Psoas muscle (tissue), 8 donors: ENCODE measurements around the gene HERC6. TPM values are rescaled to one million over a fixed set of nuclear protein-coding genes. Genes with fewer than 3 reads are reported as not detected.
"Not testable (repeated sequence)": the region's sequence is repeated elsewhere in the genome, so short reads cannot be mapped to it uniquely, and the experiment has no call there.

Source experiments
- ATAC-seq, 4 donors: fragments of 200-7000 bp; cut with Tn5 transposase; one replicate each; pipeline ENCODE4 v1.9.1; 2020; ENCODE audit warnings: moderate library complexity in 3 of 4, mild to moderate bottlenecking in 2 of 4
- DNase-seq, 2 donors: peaks; one replicate each; pipeline ENCODE4 v3.0.0-alpha.2; 2020
- H3K27ac ChIP-seq: fragments of 200-600 bp; one replicate; pipeline ENCODE4 v1.8.0; 2022
- H3K27me3 ChIP-seq, 3 donors: fragments of 200-600 bp in 1 of 3; one replicate each; pipeline versions ENCODE4 v1.6.1 to v1.8.0; 2013 to 2022; ENCODE audit warnings: low read length in 2 of 3, mild to moderate bottlenecking in 2 of 3, moderate library complexity in 1 of 3; ENCODE audit not compliant: insufficient read depth in 3 of 3
- H3K36me3 ChIP-seq, 2 donors: fragments of 200-600 bp in 1 of 2; one replicate each; pipeline versions ENCODE4 v1.6.1 to v1.8.0; 2013 to 2022; ENCODE audit warnings: low read depth in 1 of 2, mild to moderate bottlenecking in 1 of 2, moderate library complexity in 1 of 2; ENCODE audit not compliant: insufficient read depth in 1 of 2
- H3K4me1 ChIP-seq: fragments of 200-600 bp; one replicate; pipeline ENCODE4 v1.8.0; 2022
- H3K4me3 ChIP-seq: fragments of 200-600 bp; one replicate; pipeline ENCODE4 v1.8.0; 2022; ENCODE audit warnings: mild to moderate bottlenecking
- H3K9me3 ChIP-seq: fragments of 200-600 bp; one replicate; pipeline ENCODE4 v1.8.0; 2022
- CTCF ChIP-seq: fragments of 200-600 bp; IDR thresholded peaks from one replicate; pipeline ENCODE4 v1.8.0; 2022; ENCODE audit warnings: antibody characterized with exemption
- WGBS, 3 donors: extraction: QIAGEN DNeasy Blood & Tissue Kit; methylation state at CpG; one replicate each; pipeline versions ENCODE4 v1.1.6 to v1.1.7; 2013; 5-methylcytosine and 5-hydroxymethylcytosine counted together
- intact Hi-C, 2 donors: fragments of 100-400 bp; cut with DNase I; formaldehyde crosslinking; loops; one replicate each; pipeline versions ENCODE4 v1.11.0 to v1.14.2; 2022
- polyA plus RNA-seq, 3 donors: library from polyadenylated mRNA; stranded (reverse); fragments of 200-250 nt; gene quantifications; one replicate each; pipeline ENCODE4 v1.2.3, GENCODE V29; 2013
- total RNA-seq, 4 donors: library from RNA; stranded (reverse); fragmentation: NEBNext Ultra II Directional in 2 of 4; extraction: Animal tissue kit (Norgen Biotek cat#: 25700) in 2 of 4; gene quantifications; one replicate each; pipeline versions ENCODE4 v1.2.1 to v1.2.4, GENCODE V29; 2021 to 2023
- donor health status: healthy with polysubstance abuse.
- donor health status: DM: no; HTN: no; CAD: no; lungs with moderate emphysema.
- donor health status: Bipolar disorder and iron deficiency.
- donor health status: healthy.
- donor health status: DM: yes; HTN: yes; CAD: no.
- donor health status: DM: no; HTN: no; CAD: no.
- donor health status: DM: no; HTN: no; CAD: no.
- donor health status: DM: yes; HTN: yes; CAD: no.

HERC6 gene
- total and polyA plus RNA-seq, 7 donors = 0.53 to 2.7 (median 0.92) TPM

- WGBS, 3 donors = 93 to 96% (median 95%) methylated on average over 16 of the region's 16 CpGs
- Histone ChIP-seq H3K27me3 (no peaks in the 10 kb centered on the region), H3K36me3 (no peaks in the 10 kb centered on the region), H3K4me1 (no peaks in the 10 kb centered on the region), H3K9me3 (no peaks in the 10 kb centered on the region), H3K4me3 (no peak overlapping the region), H3K27ac (no peak overlapping the region)
- ATAC-seq (no peak), DNase-seq (no peak)
- no peak for TF ChIP-seq CTCF
- intact Hi-C loops = no loop called here
These were observed 17.9 kb upstream of the HERC6 start for GRCh38 chr4:88360791-88361190.

- H3K27ac ChIP-seq, DNase-seq, H3K4me3 ChIP-seq, H3K4me1 ChIP-seq, ATAC-seq, H3K9me3 ChIP-seq, H3K27me3 ChIP-seq, intact Hi-C loops, H3K36me3 ChIP-seq: not testable (repeated sequence)
- WGBS, 3 donors = 89 to 93% (median 92%) methylated on average over 18 of the region's 18 CpGs
These were observed 17.4 kb upstream of the HERC6 start for GRCh38 chr4:88361217-88361773.

- intact Hi-C loops = no loop called here
- no peak overlapping the region for H3K4me3 ChIP-seq
- no peak overlapping the region for H3K27ac ChIP-seq
- no peaks in the 10 kb centered on the region for H3K27me3 ChIP-seq
- WGBS, 3 donors = 82 to 90% (median 90%) methylated on average over 2 of the region's 2 CpGs
- no peaks in the 10 kb centered on the region for H3K9me3 ChIP-seq
- ATAC-seq = no peak
- no peaks in the 10 kb centered on the region for H3K4me1 ChIP-seq
- no peaks in the 10 kb centered on the region for H3K36me3 ChIP-seq
- no peak for DNase-seq
- no peak for TF ChIP-seq CTCF
These were observed 12.2 kb upstream of the HERC6 start for GRCh38 chr4:88366460-88366859.

- Histone ChIP-seq H3K27ac (no peak overlapping the region), H3K4me3 (no peak overlapping the region), H3K36me3 (no peaks in the 10 kb centered on the region), H3K9me3 (no peaks in the 10 kb centered on the region), H3K27me3 (no peaks in the 10 kb centered on the region), H3K4me1 (no peaks in the 10 kb centered on the region)
- TF ChIP-seq CTCF = no peak
- DNase-seq (no peak), ATAC-seq (no peak)
- intact Hi-C loops = no loop called here
- 91 to 94% (median 92%) methylated on average over 5 of the region's 5 CpGs for WGBS, 3 donors
These were observed 10.8 kb upstream of the HERC6 start for GRCh38 chr4:88367826-88368225.

- H3K4me3 ChIP-seq, H3K27me3 ChIP-seq, H3K27ac ChIP-seq, DNase-seq, H3K9me3 ChIP-seq, intact Hi-C loops, ATAC-seq, H3K4me1 ChIP-seq, H3K36me3 ChIP-seq: not testable (repeated sequence)
- WGBS, 3 donors = 84 to 88% (median 84%) methylated on average over 7 of the region's 7 CpGs
- TF ChIP-seq CTCF = peak; percentile 48
These were observed 9.4 kb upstream of the HERC6 start for GRCh38 chr4:88369180-88369812.
